Measurements from ENCODE around the gene DMD.

DNA sequence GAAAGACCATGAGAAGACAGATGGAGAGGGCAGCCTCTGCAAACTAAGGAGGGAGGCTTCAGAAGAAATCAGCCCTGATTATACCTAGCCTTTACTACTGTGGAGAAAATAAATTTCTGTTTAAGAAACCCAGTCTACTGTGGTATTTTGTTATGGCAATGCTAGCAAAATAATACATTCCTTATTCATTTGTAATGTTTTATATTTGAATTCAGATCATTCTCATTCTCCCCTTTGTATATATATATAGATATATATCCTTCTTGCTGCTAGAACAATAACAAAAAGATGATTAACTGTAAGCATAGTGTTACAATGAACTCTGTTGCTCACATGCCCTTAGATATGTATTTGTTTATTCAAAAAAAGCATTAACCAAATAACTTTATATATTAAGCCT, 22.5 kb downstream of the DMD start:
- TF ChIP-seq JUND (CRISPR knock-in tag; IDR thresholded peaks at IDR 0.05), result no peak
- no peak for TF ChIP-seq CREBL2 (CRISPR knock-in tag; IDR thresholded peaks at IDR 0.05; ENCODE audit: borderline replicate concordance)
- no peak for TF ChIP-seq TMF1 (CRISPR knock-in tag; IDR thresholded peaks at IDR 0.05; ENCODE audit: low read depth)
- no peak for TF ChIP-seq ZSCAN12 (CRISPR knock-in tag; IDR thresholded peaks at IDR 0.05)
- TF ChIP-seq, protein P1, sequence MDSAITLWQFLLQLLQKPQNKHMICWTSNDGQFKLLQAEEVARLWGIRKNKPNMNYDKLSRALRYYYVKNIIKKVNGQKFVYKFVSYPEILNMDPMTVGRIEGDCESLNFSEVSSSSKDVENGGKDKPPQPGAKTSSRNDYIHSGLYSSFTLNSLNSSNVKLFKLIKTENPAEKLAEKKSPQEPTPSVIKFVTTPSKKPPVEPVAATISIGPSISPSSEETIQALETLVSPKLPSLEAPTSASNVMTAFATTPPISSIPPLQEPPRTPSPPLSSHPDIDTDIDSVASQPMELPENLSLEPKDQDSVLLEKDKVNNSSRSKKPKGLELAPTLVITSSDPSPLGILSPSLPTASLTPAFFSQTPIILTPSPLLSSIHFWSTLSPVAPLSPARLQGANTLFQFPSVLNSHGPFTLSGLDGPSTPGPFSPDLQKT (CRISPR knock-in tag; IDR thresholded peaks at IDR 0.05; ENCODE audit: borderline replicate concordance), result no peak
- TF ChIP-seq, protein P2, sequence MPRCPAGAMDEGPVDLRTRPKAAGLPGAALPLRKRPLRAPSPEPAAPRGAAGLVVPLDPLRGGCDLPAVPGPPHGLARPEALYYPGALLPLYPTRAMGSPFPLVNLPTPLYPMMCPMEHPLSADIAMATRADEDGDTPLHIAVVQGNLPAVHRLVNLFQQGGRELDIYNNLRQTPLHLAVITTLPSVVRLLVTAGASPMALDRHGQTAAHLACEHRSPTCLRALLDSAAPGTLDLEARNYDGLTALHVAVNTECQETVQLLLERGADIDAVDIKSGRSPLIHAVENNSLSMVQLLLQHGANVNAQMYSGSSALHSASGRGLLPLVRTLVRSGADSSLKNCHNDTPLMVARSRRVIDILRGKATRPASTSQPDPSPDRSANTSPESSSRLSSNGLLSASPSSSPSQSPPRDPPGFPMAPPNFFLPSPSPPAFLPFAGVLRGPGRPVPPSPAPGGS (CRISPR knock-in tag; IDR thresholded peaks at IDR 0.05), result no peak

Measured in HepG2 (cell line).